Panc1 (cell line): ENCODE results near the gene TIAM2. TPM values are rescaled to one million over a fixed set of nuclear protein-coding genes. Genes with fewer than 3 reads are reported as not detected.

Experiments
- ATAC-seq: fragments of 200-7000 bp; cut with Tn5 transposase; 2 replicates; pipeline ENCODE4 v1.9.1; 2020; ENCODE audit warnings: mild to moderate bottlenecking, moderate library complexity
- BruUV-seq: library from RNA; stranded (reverse); fragments of 400-500 nt; replicated peaks from 2 replicates; lab custom pipeline; 2021; lab: Mats Ljungman, UMichigan
- CTCF ChIA-PET: fragments of 300-600 bp; sonication (Branson Sonifier 250); formaldehyde crosslinking; loops from one replicate; lab custom pipeline; 2022; ENCODE audit warnings: antibody characterized with exemption; lab: Charles Lee
- POLR2A ChIA-PET: fragments of 300-600 bp; sonication (Branson Sonifier 250); formaldehyde crosslinking; loops from one replicate; lab custom pipeline; 2022; ENCODE audit warnings: antibody characterized with exemption; lab: Charles Lee
- DNase-seq: peaks from one replicate; pipeline ENCODE4 v3.0.0-alpha.2; 2010; ENCODE audit warnings: low read depth, low spot score
- H3K27ac ChIP-seq: 2 replicates; pipeline ENCODE4 v1.5.1; 2011; ENCODE audit warnings: mild to moderate bottlenecking, low read length, inconsistent platforms
- H3K27me3 ChIP-seq: fragments of 200-500 bp; sonication (Bioruptor generic); 2 replicates; pipeline ENCODE4 v1.6.0; 2014; ENCODE audit warnings: low read length, inconsistent platforms; ENCODE audit not compliant: control insufficient read depth, insufficient read depth
- H3K36me3 ChIP-seq: fragments of 200-500 bp; sonication (Bioruptor generic); 2 replicates; pipeline ENCODE4 v1.5.1; 2014; ENCODE audit warnings: inconsistent platforms, mild to moderate bottlenecking, low read length, moderate library complexity; ENCODE audit not compliant: control insufficient read depth, insufficient read depth
- H3K4me1 ChIP-seq: 2 replicates; pipeline ENCODE4 v1.5.1; 2011; ENCODE audit warnings: inconsistent platforms, mild to moderate bottlenecking, low read length, moderate library complexity; ENCODE audit not compliant: control insufficient read depth, insufficient read depth
- H3K4me3 ChIP-seq, 2 experiments: 2 replicates each; pipeline ENCODE4 v1.5.1; 2011 to 2012; ENCODE audit warnings: low read depth in 2 of 2, low read length in 2 of 2, mild to moderate bottlenecking in 2 of 2, inconsistent platforms in 1 of 2, moderate library complexity in 1 of 2
- H3K9me3 ChIP-seq: fragments of 200-500 bp; sonication (Bioruptor generic); 2 replicates; pipeline ENCODE4 v1.5.1; 2014; ENCODE audit warnings: low read depth, mild to moderate bottlenecking, inconsistent platforms, low read length, moderate library complexity; ENCODE audit not compliant: control insufficient read depth, insufficient read depth
- CTCF ChIP-seq: fragments of 450-650 bp; IDR thresholded peaks from 2 replicates; pipeline ENCODE4 v1.5.1; 2017; ENCODE audit warnings: mild to moderate bottlenecking
- POLR2AphosphoS5 ChIP-seq: IDR thresholded peaks from 2 replicates; pipeline ENCODE4 v1.6.1; 2012; ENCODE audit warnings: mild to moderate bottlenecking, low read depth, low read length, moderate library complexity
- REST ChIP-seq, 2 experiments: IDR thresholded peaks; 2 replicates each; pipeline ENCODE4 v1.6.1; 2011 to 2012; ENCODE audit warnings: low read depth in 2 of 2, control low read depth in 1 of 2, low read length in 1 of 2, mild to moderate bottlenecking in 1 of 2, moderate library complexity in 1 of 2; ENCODE audit not compliant: insufficient read depth in 1 of 2
- SIN3A ChIP-seq: IDR thresholded peaks from 2 replicates; pipeline ENCODE4 v1.6.1; 2012; ENCODE audit warnings: low read depth, mild to moderate bottlenecking, low read length, moderate library complexity, borderline replicate concordance; ENCODE audit not compliant: insufficient read depth
- TCF7L2 ChIP-seq: IDR thresholded peaks from 2 replicates; pipeline ENCODE4 v1.6.1; 2011; ENCODE audit warnings: mild to moderate bottlenecking, low read depth, low read length, inconsistent platforms
- in situ Hi-C: cut with HindIII; loops from 2 replicates; pipeline ENCODE4 v1.10.0; 2016; ENCODE audit warnings: low sequenced_read_pairs, low pct_unique_long_range_greater_than_20kb
- intact Hi-C: fragments of 100-400 bp; cut with micrococcal nuclease; formaldehyde crosslinking; loops from one replicate; pipeline ENCODE4 v1.10.0; 2022; ENCODE audit not compliant: unreplicated experiment
- total RNA-seq: library from RNA; stranded (reverse); gene quantifications from one replicate; pipeline ENCODE4 v1.2.1, GENCODE V29; 2021; ENCODE audit not compliant: unreplicated experiment

The TIAM2 gene
- total RNA-seq, 1 experiment from 2014 or later = 14.9 TPM

GRCh38 chr6:155165029-155165710, 170.1 kb downstream of the TIAM2 start:
- Histone ChIP-seq H3K36me3 (no peaks in the 10 kb centered on the region), H3K4me1 (peaks cover 8% of the 10 kb centered on the region; the same call in 1 of the 2 replicates), H3K27me3 (no peaks in the 10 kb centered on the region), H3K9me3 (no peaks in the 10 kb centered on the region), H3K27ac (no peak overlapping the region), H3K4me3 (no peak overlapping the region)
- no TSS peak for BruUV-seq
- ChIA-PET CTCF (interaction anchor here (0.6 kb wide), 1 partner anchor 12 kb away, joined by 3 read pairs; no protein-coding TSS in a partner anchor), POLR2A (interaction anchor here (0.6 kb wide), 1 partner anchor 1225 kb away, joined by 17 read pairs; no protein-coding TSS in a partner anchor)
- ATAC-seq (no peak), DNase-seq (no peak)
- intact Hi-C loops = no loop called here
- TF ChIP-seq SIN3A (no peak), TCF7L2 (no peak), CTCF (no peak), POLR2AphosphoS5 (no peak), REST (IDR thresholded peaks at IDR 0.05; ENCODE audit: insufficient read depth in 1 of 2, low read depth in 2 of 2, low read length in 1 of 2) (no peak)
- in situ Hi-C loops = no loop called here

- Histone ChIP-seq H3K36me3 (no peaks in the 10 kb centered on the region), H3K27me3 (no peaks in the 10 kb centered on the region), H3K27ac (peak overlapping the region; percentile 82), H3K9me3 (no peaks in the 10 kb centered on the region), H3K4me1 (peaks cover 37% of the 10 kb centered on the region), H3K4me3 (no peak overlapping the region)
- TF ChIP-seq POLR2AphosphoS5 (no peak), CTCF (no peak), TCF7L2 (no peak), SIN3A (no peak), REST (IDR thresholded peaks at IDR 0.05; ENCODE audit: insufficient read depth in 1 of 2, low read depth in 2 of 2, low read length in 1 of 2) (no peak)
- no TSS peak for BruUV-seq
- ATAC-seq (no peak), DNase-seq (no peak)
- in situ Hi-C loops (no loop called here), intact Hi-C loops (loop anchor here (5.0 kb wide), 3 partner anchors 163 to 493 kb away; no protein-coding TSS in a partner anchor)
- ChIA-PET POLR2A (interaction anchor here (0.5 kb wide), 1 partner anchor 238 kb away, joined by 3 read pairs; no protein-coding TSS in a partner anchor), CTCF (interaction anchor here (1.6 kb wide), 1 partner anchor 243 kb away, joined by 7 read pairs; no protein-coding TSS in a partner anchor)
Measured at GRCh38 chr6:155170519-155170918, 175.4 kb downstream of the TIAM2 start.
